GM21529 (cell line): ENCODE data around the gene IL24.
"Not testable (repeated sequence)": the region's sequence is repeated elsewhere in the genome, so short reads cannot be mapped to it uniquely, and the experiment has no call there.

ENCODE experiments used
- ATAC-seq: cut with Tn5 transposase; IDR thresholded peaks from one replicate; pipeline ENCODE4 v1.9.1; 2021; ENCODE audit not compliant: unreplicated experiment

The IL24 gene, protein sequence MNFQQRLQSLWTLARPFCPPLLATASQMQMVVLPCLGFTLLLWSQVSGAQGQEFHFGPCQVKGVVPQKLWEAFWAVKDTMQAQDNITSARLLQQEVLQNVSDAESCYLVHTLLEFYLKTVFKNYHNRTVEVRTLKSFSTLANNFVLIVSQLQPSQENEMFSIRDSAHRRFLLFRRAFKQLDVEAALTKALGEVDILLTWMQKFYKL

DNA sequence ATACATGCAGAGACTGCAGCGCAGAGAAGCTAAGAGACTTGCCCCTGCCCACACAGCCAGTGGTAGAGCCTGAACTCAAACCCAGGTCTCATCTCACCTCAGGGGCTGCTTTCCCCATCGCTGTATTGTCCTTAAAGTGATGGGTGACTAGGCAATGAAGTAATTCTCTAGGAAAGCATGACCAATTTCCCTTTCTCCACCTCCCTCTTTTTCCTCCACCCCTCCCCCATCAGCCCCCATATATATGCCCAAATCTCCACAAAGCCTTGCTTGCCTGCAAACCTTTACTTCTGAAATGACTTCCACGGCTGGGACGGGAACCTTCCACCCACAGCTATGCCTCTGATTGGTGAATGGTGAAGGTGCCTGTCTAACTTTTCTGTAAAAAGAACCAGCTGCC, at the start of gene IL24:
Gene IL24, plus strand, starts transcription at position 269 of the 400 bp plus-strand sequence. CDS start 390 bp downstream, outside the sequence.
- ATAC-seq = no peak

DNA sequence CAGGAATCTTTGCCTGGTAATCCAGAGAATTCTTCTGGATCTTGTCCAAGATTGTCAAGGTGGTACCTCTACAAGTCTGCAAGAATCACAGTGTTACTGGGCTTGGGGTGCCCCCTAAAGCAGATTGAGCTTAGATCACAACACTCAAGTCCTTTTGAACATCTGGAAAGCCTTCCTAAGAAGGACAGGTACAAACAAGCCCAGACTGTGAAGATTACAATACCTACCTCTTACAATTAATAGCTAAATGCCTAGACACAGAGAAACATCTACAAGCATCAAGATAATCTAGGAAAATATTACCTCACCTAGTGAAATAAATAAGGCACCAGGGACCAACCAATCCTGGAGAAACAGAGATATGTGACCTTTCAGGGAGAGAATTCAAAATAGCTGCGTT, 49.3 kb upstream of the IL24 start:
- no peak for ATAC-seq

DNA sequence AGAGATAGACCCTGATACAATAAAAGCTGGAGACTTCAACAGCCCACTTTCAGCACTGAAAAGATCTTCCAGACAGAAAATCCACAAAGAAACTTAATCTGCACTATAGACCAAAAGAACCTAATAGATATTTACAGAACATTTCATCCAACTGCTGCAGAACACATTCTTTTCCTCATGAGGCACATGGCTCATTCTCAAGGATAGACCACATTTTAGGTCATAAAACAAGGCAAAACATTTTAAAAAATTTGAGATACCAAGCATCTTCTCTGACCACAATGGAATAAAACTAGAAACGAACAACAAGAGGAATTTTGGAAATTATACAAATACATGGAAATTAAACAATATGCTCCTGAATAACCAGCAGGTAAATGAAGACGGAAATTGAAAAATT, 46.8 kb upstream of the IL24 start:
- no peak for ATAC-seq

DNA sequence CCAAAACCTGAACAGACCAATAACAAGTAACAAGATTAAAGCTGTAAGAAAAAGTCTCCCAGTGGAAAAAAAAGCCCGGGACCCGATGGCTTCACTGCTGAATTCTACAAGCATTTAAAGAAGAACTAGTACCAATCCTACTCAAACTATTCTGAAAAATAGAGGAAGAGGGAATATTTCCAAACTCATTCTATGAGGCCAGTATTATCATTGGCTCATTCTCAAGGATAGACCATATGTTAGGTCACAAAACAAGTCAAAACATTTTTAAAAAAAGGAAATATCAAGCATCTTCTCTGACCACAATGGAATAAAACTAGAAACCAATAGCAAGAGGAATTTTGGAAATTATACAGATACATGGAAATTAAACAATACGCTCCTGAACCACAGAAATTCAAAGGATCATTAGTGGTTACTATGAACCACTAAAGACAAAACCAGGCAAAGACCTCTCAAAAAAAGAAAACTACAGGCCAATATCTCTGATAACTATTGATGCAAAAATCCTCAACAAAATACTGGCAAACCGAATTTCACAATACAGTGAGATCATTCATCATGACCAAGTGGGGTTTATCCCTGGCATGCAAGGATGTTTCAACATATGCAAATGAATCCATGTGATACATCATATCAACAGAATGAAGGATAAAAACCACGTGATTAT, 45.8 kb upstream of the IL24 start:
- ATAC-seq = no peak

DNA sequence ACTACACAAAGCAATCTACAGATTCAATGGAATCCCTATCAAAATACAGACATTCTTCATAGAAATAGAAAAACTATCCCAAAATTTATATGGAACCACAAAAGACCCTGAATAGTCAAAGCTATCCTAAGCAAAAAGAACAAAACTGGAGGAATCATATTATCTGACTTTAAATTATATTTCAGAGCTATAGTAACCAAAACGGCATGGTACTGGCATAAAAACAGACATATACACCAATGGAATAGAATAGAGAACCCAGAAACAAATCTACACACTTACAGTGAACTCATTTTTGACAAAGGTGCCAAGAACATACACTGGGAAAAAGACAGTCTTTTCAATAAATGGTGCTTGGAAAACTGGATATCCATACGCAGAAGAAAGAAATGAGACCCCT, 44.6 kb upstream of the IL24 start:
- ATAC-seq = not testable (repeated sequence)

DNA sequence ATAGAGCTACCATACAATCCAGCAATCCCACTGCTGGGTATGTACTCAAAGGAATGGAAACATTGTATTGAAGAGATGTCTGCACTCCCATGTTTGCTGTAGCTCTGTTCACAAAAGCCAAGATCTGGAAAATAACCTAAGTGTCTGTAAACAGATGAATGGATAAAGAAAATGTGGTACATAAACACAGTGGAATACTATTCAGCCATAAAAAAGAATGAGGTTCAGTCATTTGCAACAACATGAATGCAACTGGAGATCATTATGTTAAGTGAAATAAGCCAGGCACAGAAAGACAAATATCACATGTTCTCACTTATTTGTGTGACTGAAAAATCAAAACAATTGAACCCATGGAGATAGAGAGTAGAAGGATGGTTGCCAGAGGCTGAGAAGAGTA, 43.5 kb upstream of the IL24 start:
- ATAC-seq = not testable (repeated sequence)

DNA sequence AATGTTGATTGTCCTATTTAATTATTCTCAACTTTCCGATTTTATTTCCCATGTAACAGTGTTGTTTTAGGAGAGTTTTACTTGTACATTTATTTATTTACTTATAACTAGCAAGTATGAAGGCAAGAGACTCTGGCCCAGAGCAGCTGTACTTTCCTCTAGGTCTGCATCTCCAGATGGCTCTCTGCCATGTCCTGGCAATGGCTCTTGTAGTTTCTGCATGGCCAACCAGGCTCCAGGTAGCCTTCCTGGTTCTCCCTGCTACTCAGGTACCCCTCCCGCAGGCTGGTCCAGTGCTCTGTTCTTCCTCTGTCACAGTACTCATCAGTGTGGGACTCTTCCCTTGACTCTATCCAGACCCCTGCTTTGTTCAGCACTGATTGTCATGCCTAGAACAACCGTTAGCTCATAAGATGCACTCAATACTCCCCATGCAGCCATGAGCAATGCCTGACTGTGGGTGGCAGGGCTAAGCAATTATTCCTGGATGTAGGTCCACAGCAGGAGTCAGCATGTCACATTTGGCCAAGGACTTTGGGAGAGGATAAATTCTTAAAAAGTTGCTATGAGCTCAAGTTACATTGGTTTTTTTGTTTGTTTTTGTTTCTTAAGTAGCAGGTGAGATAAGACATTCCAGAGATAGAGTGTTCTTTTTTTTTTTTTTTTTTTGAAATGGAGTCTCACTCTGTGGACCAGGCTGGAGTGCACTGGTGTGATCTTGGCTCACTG, 42.7 kb upstream of the IL24 start:
- no peak for ATAC-seq

DNA sequence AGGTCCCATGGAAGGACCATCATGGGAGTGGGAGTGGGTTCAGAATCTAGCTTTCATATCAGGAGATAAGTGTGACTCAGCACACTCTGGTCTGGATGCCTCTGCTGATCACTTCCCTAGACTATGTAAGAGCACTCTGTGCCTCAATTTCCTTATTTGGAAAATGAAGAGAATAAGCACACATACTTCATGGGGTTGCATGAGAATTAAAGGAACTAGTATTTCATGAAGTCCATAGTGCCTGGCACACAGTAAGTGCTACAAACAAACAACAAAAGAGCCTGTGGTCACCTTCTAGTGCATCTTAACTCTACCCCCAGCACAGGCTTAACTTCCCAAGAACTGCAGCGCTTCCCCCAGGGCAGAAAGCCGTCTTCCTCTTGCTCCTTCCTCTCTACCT, 41.4 kb upstream of the IL24 start:
- no peak for ATAC-seq

DNA sequence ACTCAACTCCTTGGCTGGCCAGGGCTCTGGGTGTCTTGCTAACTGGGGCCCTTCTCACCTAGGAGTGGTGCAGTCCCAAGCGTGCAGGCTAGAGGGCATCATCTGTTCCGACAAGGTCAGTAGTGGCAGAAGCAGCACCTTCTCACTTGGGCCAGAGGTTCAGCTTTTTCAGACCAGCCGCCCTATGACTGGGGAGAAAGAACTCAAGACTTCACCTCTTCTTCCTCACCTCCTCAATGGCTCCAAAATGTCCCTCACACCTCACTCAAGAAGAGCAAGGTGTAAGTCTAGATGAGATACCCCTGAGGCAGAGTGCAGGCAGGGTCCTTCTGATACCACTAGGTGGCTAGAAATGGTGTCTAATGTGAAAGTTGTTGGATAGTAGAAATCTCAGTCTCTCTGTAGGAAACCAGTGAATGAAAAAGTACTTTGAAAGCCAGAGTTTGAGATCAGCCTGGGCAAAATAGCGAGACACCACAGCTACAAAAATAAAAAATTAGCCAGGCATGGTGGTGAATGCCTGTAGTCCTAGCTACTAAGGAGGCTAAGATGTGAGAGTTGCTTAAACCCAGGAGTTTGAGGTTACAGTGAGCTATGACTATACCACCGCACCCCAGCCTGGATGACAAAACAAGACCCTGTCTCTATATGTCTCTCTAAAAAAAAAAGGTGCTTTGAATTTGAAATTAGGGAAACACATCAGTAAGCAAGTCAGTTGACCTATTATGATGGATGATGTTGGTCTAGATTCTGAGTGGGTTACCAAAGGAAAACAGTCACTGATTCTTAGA, 40.4 kb upstream of the IL24 start:
- no peak for ATAC-seq

DNA sequence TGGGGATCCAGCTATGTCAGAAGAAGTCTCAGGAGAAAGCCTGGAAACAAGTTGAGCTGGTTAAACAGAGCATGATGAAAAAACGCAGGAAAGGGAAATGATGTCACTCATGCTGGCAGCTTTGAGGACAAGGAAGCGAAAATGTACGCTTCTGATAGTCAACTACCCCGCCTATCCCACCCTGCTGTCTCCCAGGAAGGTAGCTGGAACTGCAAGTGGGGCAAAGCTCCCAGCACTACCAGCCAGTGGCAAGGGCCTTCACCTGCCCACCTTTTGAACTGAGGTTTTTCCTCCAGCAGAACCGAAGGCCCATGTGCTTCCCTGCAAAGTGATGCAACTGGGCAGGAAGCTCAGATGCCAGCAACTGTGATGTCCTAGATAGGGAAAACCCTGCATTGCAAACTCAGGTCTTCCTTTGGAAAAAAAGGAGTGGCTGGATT, 38.1 kb upstream of the IL24 start:
- no peak for ATAC-seq

DNA sequence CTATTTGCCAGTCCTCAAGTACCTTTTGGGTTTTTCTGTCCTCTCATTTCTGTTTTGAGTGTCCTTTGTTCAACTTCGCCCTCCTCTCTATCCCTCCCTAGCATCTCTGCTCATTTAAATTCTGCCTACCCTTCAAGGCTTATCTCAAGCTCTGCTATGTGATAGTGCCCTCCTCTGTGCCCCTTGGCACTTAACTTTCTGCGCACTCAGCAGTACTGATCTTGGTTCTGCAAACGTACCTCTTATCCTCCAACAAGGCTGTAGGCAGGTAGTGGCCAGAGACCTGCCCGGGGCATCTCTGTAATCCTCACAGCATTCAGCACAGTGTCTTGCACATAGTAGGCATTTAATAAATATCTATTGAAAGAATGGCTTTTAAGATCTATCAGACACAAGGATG, 37.1 kb upstream of the IL24 start:
- no peak for ATAC-seq

DNA sequence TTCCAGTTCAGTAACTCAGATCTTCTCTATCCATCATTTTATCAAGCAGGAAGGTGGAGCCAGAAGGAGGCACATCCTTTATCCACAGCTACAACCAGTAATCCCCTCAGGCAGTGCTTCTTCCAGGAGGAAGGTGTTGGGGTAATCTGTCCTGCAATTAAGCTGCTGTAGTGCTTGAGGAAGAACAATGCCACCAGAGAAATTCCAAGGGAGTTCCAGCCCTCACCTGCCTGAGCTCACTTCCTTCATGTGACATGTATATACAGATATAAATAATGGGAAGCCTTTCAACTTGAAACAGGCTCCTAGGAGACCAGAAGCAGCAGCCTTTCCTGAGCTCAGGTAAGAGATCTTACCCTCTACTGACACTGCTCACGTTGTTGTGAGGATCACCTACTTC, 34.0 kb upstream of the IL24 start:
- ATAC-seq = no peak

DNA sequence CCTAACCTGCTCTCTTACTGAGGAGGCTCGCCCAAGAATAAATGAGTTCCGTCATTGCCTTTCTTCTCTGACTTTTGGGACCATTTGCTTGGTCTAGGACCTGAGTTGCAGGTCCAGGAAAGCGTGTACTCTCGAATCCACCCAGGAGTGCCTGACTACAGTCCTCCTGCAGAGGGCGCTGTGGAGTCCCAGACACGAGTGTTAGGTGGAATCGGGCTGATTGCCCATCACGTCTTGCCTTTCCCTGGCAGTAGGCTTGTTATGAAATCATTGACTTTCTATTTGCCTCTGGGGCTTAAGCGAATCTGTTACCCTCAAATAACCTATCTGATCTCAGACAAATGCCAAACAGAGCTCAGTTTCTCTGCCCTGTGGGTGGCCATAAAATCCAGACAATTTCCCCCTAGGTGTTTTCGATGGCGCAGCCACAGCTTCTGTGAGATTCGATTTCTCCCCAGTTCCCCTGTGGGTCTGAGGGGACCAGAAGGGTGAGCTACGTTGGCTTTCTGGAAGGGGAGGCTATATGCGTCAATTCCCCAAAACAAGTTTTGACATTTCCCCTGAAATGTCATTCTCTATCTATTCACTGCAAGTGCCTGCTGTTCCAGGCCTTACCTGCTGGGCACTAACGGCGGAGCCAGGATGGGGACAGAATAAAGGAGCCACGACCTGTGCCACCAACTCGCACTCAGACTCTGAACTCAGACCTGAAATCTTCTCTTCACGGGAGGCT, 32.1 kb upstream of the IL24 start, which contains the start of gene IL20:
Gene IL20, plus strand, starts transcription at position 685 of the 733 bp plus-strand sequence. CDS start 230 bp downstream, outside the sequence.
- ATAC-seq = no peak

DNA sequence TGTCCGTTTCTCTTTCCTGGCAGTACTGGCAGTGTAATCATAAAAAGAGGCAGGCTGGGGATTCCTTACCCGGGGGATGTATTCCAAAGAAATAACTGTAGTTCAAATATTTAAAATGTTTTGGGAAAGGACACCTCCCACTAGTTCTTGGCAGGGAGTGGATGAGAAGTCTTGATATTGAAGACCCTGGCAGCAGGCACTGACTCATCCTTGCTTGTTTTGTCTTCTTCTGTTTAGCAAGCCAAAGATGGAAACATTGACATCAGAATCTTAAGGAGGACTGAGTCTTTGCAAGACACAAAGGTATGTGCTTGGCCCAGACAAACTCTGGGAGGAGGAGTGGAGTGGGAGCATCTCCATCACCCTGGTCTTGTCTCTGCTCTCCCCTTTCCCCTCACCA, 31.2 kb upstream of the IL24 start:
- no peak for ATAC-seq

DNA sequence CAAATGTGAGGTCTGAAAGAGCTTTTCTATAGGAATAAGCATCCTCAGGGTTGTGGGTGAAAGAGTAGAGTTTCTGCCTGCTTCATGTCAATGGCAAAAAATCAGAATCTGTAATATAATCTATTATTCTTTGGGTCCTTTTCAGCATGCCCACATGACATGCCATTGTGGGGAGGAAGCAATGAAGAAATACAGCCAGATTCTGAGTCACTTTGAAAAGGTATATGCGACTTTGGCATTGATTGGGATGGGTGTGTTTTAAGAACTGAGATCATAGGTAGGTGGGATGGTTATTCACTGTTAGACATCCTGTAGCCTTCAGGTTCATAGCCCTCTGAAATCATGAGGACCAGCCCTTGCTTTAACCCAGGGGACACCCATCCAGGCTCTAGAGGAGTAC, 30.0 kb upstream of the IL24 start:
- no peak for ATAC-seq

DNA sequence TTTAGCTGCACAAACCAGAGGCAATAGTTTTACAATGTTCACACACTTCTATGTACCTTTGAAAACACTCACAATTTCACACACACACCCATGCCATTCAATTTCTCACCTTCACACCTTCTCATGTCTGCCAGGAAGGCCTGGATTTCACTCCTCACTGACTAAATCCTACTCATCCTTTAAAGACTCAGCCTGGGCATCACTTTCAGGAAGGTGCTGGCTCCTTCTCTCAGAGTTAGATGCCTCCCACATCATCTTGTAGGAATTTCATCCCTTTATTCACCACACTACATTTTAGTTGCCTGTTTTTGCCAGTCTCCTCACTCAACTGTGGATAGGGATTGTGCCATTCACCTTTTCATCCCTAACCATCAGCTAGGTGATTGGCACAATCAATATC, 29.5 kb upstream of the IL24 start:
- no peak for ATAC-seq

DNA sequence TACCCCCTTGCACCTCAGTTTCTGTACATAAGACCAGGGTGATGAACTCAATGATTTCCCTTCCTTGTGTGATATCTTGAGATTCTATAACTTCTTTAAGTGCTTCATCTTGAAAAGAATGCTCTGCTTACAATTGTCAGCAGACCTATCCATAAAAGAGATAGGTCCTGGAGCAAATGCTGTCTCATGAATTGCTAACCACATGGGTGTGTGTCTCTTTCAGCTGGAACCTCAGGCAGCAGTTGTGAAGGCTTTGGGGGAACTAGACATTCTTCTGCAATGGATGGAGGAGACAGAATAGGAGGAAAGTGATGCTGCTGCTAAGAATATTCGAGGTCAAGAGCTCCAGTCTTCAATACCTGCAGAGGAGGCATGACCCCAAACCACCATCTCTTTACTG, 29.0 kb upstream of the IL24 start:
- ATAC-seq = no peak

DNA sequence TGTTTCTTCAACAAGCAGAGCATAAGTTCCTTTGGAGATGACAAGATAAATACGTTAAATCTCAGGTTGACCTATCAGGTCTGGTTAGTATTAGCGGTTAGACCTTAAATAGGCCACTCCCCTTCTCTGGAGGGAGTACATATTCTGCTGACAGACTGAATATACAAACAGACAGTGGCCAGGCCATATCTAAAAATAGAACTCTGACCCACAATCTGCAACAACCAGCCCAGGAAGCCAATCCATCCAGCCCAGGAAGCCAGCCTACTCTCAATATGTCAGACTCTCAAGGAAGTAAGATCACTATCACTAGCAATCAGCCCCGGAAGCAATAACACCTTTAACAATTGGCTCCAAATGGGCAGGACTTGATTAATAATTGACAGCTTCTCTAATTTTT, 25.1 kb upstream of the IL24 start:
- no peak for ATAC-seq

DNA sequence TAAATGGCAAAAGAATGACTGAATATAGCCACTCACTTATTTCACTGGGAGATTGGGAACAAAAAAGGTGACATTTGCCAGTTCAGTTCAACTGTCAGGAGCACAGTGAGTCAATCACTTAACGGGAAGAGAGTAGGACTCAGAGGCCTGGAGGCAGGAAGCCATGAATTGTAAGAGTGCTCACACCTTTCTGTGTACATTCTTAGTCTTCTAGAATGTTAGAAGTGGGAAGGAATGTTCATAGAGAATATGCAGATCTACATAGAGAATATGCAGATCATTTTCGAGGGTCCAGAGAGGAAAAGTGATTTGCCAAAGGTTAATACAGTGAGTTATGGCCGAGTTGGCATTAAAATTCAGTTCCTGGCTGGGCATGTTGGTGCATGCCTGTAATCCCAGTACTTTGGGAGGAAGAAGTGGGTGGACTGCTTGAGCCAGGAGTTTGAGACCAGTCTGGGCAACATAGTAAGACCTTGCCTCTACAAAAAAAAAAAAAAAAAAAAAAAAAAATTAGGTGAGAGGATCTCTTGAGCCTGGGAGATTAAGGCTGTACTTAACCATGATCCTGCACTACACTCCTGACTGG, 23.5 kb upstream of the IL24 start:
- ATAC-seq = no peak

DNA sequence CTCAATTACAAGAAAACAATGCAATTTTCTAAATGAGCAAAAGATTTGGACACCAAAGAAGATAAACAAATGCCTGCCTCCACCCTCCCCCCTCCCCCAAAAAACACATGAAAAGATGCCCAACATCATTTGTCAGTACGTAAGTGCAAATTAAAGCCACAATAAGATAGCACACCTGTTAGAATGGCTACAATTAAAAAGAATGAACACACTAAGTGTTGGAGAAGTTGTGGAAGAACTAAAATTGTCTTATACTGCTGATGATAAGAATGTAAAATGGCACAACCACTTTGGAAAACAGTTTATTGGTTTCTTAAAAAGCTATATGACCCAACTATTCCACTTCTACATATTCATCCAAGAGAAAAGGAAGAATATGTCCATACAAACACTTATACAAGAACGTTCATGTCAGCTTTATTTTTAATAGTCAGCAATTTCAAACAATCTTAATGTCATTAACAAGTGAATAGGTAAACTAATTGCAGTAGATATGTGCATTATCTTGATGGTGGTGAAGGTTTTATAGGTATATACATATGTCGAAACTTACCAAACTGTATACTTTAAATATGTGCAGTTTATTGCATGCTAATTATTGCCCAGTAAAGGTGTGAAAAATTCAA, 21.4 kb upstream of the IL24 start:
- ATAC-seq = no peak
